HEK293 (cell line): ENCODE results near the gene MELK.

Source experiments
- CTCF ChIA-PET: fragments of 350-600 bp; formaldehyde crosslinking; extraction: SDS; loops from one replicate; lab custom pipeline; 2021; ENCODE audit warnings: antibody characterized with exemption; lab: Yijun Ruan, JAX
- POLR2A ChIA-PET: fragments of 300-600 bp; formaldehyde crosslinking; extraction: SDS; loops from one replicate; lab custom pipeline; 2020; ENCODE audit warnings: antibody characterized with exemption, inconsistent platforms; lab: Yijun Ruan, JAX
- H3K27ac ChIP-seq: fragments of 200-500 bp; sonication (Bioruptor generic); 2 replicates; pipeline ENCODE4 v1.5.1; 2014; ENCODE audit warnings: low read depth, low read length, control low read depth, inconsistent platforms; ENCODE audit errors: extremely low read depth
- H3K36me3 ChIP-seq, 2 experiments: fragments of 200-500 bp in 1 of 2; sonication (Bioruptor generic) in 1 of 2; 1 replicate in 1 of 2; 2 replicates in 1 of 2; pipeline ENCODE4 v1.5.1; 2014 to 2017; ENCODE audit warnings: inconsistent platforms in 2 of 2, low read length in 2 of 2; ENCODE audit not compliant: control insufficient read depth in 2 of 2, insufficient read depth in 1 of 2
- H3K4me1 ChIP-seq: fragments of 200-500 bp; sonication (Bioruptor generic); 2 replicates; pipeline ENCODE4 v1.5.1; 2014; ENCODE audit warnings: mild to moderate bottlenecking, low read length, inconsistent platforms; ENCODE audit not compliant: control insufficient read depth, insufficient read depth
- H3K4me3 ChIP-seq: 2 replicates; pipeline ENCODE4 v1.5.1; 2011; ENCODE audit warnings: low read depth, mild to moderate bottlenecking, control low read depth, low read length, moderate library complexity
- H3K9me3 ChIP-seq: fragments of 200-500 bp; sonication (Bioruptor generic); 2 replicates; pipeline ENCODE4 v1.5.1; 2014; ENCODE audit warnings: low read depth, low read length, inconsistent platforms; ENCODE audit not compliant: control insufficient read depth, insufficient read depth
- MEIS1 ChIP-seq: sonication (generic); formaldehyde crosslinking; IDR thresholded peaks from 2 replicates; pipeline ENCODE4 v1.8.1; 2022; ENCODE audit warnings: missing genetic modification reagents, mild to moderate bottlenecking, borderline replicate concordance
- SALL2 ChIP-seq: fragments of 450-650 bp; formaldehyde crosslinking; IDR thresholded peaks from 2 replicates; pipeline ENCODE4 v1.5.0; 2017; ENCODE audit warnings: missing biosample characterization, mild to moderate bottlenecking, missing genetic modification characterization, borderline replicate concordance
- ZBTB44 ChIP-seq: fragments of 450-650 bp; IDR thresholded peaks from 2 replicates; pipeline ENCODE4 v1.5.1; 2018; ENCODE audit warnings: missing biosample characterization, mild to moderate bottlenecking, missing genetic modification characterization
- ZFP3 ChIP-seq: fragments of 450-650 bp; formaldehyde crosslinking; IDR thresholded peaks from 2 replicates; pipeline ENCODE4 v1.5.1; 2016; ENCODE audit warnings: low read depth, missing biosample characterization, missing genetic modification characterization
- ZNF114 ChIP-seq: fragments of 450-650 bp; formaldehyde crosslinking; IDR thresholded peaks from 2 replicates; pipeline ENCODE4 v1.5.0; 2017; ENCODE audit warnings: missing biosample characterization, missing genetic modification characterization
- ZNF2 ChIP-seq: fragments of 450-650 bp; formaldehyde crosslinking; IDR thresholded peaks from 2 replicates; pipeline ENCODE4 v1.5.1; 2016; ENCODE audit warnings: missing biosample characterization, missing genetic modification characterization
- ZNF248 ChIP-seq: fragments of 450-650 bp; formaldehyde crosslinking; IDR thresholded peaks from 2 replicates; pipeline ENCODE4 v1.5.1; 2017; ENCODE audit warnings: missing biosample characterization, missing genetic modification characterization
- ZNF274 ChIP-seq, 2 experiments: fragments of 200-500 bp in 1 of 2; fragments of 450-650 bp in 1 of 2; sonication (Bioruptor generic) in 1 of 2; formaldehyde crosslinking in 1 of 2; IDR thresholded peaks; 2 replicates each; pipeline versions ENCODE4 v1.5.1 to v1.6.1; 2014 to 2016; ENCODE audit warnings: borderline replicate concordance in 1 of 2, inconsistent platforms in 1 of 2, low read length in 1 of 2, missing biosample characterization in 1 of 2, missing genetic modification characterization in 1 of 2
- ZNF280D ChIP-seq: fragments of 450-650 bp; formaldehyde crosslinking; IDR thresholded peaks from 2 replicates; pipeline ENCODE4 v1.5.1; 2016; ENCODE audit warnings: missing biosample characterization, missing genetic modification characterization
- ZNF37A ChIP-seq: fragments of 450-650 bp; IDR thresholded peaks from 2 replicates; pipeline ENCODE4 v1.5.1; 2018; ENCODE audit warnings: missing biosample characterization, missing genetic modification characterization
- ZNF670 ChIP-seq: fragments of 450-650 bp; formaldehyde crosslinking; IDR thresholded peaks from 2 replicates; pipeline ENCODE4 v1.5.1; 2016; ENCODE audit warnings: missing biosample characterization, missing genetic modification characterization, low read depth
- ZNF747 ChIP-seq: fragments of 450-650 bp; formaldehyde crosslinking; IDR thresholded peaks from 2 replicates; pipeline ENCODE4 v1.5.1; 2016; ENCODE audit warnings: missing biosample characterization, missing genetic modification characterization
- ZXDB ChIP-seq: fragments of 450-650 bp; formaldehyde crosslinking; IDR thresholded peaks from 2 replicates; pipeline ENCODE4 v1.5.1; 2016; ENCODE audit warnings: missing biosample characterization, missing genetic modification characterization
- TF ChIP-seq, protein P1 (sequence below): fragments of 450-650 bp; formaldehyde crosslinking; IDR thresholded peaks from 2 replicates; pipeline ENCODE4 v1.5.1; 2016; ENCODE audit warnings: missing biosample characterization, missing genetic modification characterization
- TF ChIP-seq, protein P2 (sequence below): fragments of 450-650 bp; formaldehyde crosslinking; IDR thresholded peaks from 2 replicates; pipeline ENCODE4 v1.5.1; 2017; ENCODE audit warnings: missing biosample characterization, mild to moderate bottlenecking, missing genetic modification characterization, moderate library complexity
- TF ChIP-seq, protein P3 (sequence below): fragments of 450-650 bp; formaldehyde crosslinking; IDR thresholded peaks from 2 replicates; pipeline ENCODE4 v1.5.1; 2017; ENCODE audit warnings: missing biosample characterization, missing genetic modification characterization

Gene MELK

GRCh38 chr9:36671561-36671960, 98.9 kb downstream of the MELK start:
- no peak overlapping the region for H3K4me3 ChIP-seq
- CTCF ChIA-PET: interaction anchor here (0.6 to 1.0 kb wide), 2 partner anchors 57 to 265 kb away, joined by 3 to 4 read pairs; no protein-coding TSS in a partner anchor
- POLR2A ChIA-PET: no interaction called here
- H3K9me3 ChIP-seq: no peaks in the 10 kb centered on the region
- peaks cover 35 to 81% of the 10 kb centered on the region in 2 experiments for H3K36me3 ChIP-seq
- no peak overlapping the region for H3K27ac ChIP-seq
- TF ChIP-seq ZNF670: no peak
- no peak for TF ChIP-seq ZNF280D (tag by site-specific recombination)
- no peak for TF ChIP-seq ZFP3 (tag by site-specific recombination)
- TF ChIP-seq ZNF2: no peak
- TF ChIP-seq ZNF37A: no peak
- TF ChIP-seq MEIS1 (CRISPR knock-in tag): no peak
- no peak for TF ChIP-seq SALL2
- no peak for TF ChIP-seq ZBTB44
- TF ChIP-seq ZNF114 (tag by site-specific recombination): no peak
- H3K4me1 ChIP-seq: no peaks in the 10 kb centered on the region

- H3K4me1 ChIP-seq: no peaks in the 10 kb centered on the region
- ChIA-PET CTCF (interaction anchor here (0.5 to 3.3 kb wide), 3 partner anchors 12 to 268 kb away, joined by 3 to 11 read pairs (median 3); no protein-coding TSS in a partner anchor), POLR2A (no interaction called here)
- H3K9me3 ChIP-seq: no peaks in the 10 kb centered on the region
- no peak for TF ChIP-seq ZNF747 (tag by site-specific recombination)
- H3K4me3 ChIP-seq: no peak overlapping the region
- no peak overlapping the region for H3K27ac ChIP-seq
- peaks cover 32 to 66% of the 10 kb centered on the region in 2 experiments for H3K36me3 ChIP-seq
These were observed 103.4 kb downstream of the MELK start for GRCh38 chr9:36676091-36676490.

GRCh38 chr9:36676778-36677485, 104.2 kb downstream of the MELK start:
- ChIA-PET POLR2A (no interaction called here), CTCF (interaction anchor here (0.6 to 3.3 kb wide), 4 partner anchors 11 to 269 kb away, joined by 3 to 11 read pairs (median 3); no protein-coding TSS in a partner anchor)
- H3K36me3 ChIP-seq: peaks cover 26 to 58% of the 10 kb centered on the region in 2 experiments
- TF ChIP-seq, protein P1, sequence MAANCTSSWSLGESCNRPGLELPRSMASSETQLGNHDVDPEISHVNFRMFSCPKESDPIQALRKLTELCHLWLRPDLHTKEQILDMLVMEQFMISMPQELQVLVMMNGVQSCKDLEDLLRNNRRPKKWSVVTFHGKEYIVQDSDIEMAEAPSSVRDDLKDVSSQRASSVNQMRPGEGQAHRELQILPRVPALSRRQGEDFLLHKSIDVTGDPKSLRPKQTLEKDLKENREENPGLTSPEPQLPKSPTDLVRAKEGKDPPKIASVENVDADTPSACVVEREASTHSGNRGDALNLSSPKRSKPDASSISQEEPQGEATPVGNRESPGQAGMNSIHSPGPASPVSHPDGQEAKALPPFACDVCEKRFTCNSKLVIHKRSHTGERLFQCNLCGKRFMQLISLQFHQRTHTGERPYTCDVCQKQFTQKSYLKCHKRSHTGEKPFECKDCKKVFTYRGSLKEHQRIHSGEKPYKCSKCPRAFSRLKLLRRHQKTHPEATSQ (tag by site-specific recombination): no peak
- TF ChIP-seq, protein P2, sequence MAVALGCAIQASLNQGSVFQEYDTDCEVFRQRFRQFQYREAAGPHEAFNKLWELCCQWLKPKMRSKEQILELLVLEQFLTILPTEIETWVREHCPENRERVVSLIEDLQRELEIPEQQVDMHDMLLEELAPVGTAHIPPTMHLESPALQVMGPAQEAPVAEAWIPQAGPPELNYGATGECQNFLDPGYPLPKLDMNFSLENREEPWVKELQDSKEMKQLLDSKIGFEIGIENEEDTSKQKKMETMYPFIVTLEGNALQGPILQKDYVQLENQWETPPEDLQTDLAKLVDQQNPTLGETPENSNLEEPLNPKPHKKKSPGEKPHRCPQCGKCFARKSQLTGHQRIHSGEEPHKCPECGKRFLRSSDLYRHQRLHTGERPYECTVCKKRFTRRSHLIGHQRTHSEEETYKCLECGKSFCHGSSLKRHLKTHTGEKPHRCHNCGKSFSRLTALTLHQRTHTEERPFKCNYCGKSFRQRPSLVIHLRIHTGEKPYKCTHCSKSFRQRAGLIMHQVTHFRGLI: no peak
- TF ChIP-seq, protein P3, sequence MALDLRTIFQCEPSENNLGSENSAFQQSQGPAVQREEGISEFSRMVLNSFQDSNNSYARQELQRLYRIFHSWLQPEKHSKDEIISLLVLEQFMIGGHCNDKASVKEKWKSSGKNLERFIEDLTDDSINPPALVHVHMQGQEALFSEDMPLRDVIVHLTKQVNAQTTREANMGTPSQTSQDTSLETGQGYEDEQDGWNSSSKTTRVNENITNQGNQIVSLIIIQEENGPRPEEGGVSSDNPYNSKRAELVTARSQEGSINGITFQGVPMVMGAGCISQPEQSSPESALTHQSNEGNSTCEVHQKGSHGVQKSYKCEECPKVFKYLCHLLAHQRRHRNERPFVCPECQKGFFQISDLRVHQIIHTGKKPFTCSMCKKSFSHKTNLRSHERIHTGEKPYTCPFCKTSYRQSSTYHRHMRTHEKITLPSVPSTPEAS (tag by site-specific recombination): no peak
- no peak for TF ChIP-seq SALL2
- TF ChIP-seq MEIS1 (CRISPR knock-in tag): no peak
- no peak for TF ChIP-seq ZNF274 (IDR thresholded peaks at IDR 0.05; ENCODE audit: low read length)
- no peak for TF ChIP-seq ZNF274 (tag by site-specific recombination; IDR thresholded peaks at IDR 0.05; ENCODE audit: borderline replicate concordance)
- no peak for TF ChIP-seq ZXDB (tag by site-specific recombination)
- TF ChIP-seq ZNF280D (tag by site-specific recombination): no peak
- no peak for TF ChIP-seq ZNF248 (tag by site-specific recombination)

More at GRCh38 chr9:36676778-36677485, 104.2 kb downstream of the MELK start:
- Histone ChIP-seq H3K27ac (no peak overlapping the region), H3K4me3 (no peak overlapping the region), H3K4me1 (no peaks in the 10 kb centered on the region), H3K9me3 (no peaks in the 10 kb centered on the region)
